Posterior vena cava (tissue), 2 donors: ENCODE results near the gene FBXO45. TPM values are rescaled to one million over a fixed set of nuclear protein-coding genes. Genes with fewer than 3 reads are reported as not detected.
"Not testable (repeated sequence)": the region's sequence is repeated elsewhere in the genome, so short reads cannot be mapped to it uniquely, and the experiment has no call there.

ENCODE experiments used
- DNase-seq: peaks from one replicate; pipeline ENCODE4 v3.0.0-alpha.2; 2020; ENCODE audit warnings: low spot score
- intact Hi-C, 2 donors: fragments of 100-400 bp; cut with DNase I; formaldehyde crosslinking; loops; one replicate each; pipeline versions ENCODE4 v1.14.1 to v1.14.2; 2022 to 2023
- total RNA-seq, 2 donors: library from RNA; stranded (reverse); fragmentation: NEBNext Ultra II Directional; extraction: Animal tissue kit (Norgen Biotek cat#: 25700); gene quantifications; one replicate each; pipeline ENCODE4 v1.2.1, GENCODE V29; 2021
- donor health status: DM: yes; HTN: yes; CAD: no.
- donor health status: DM: yes; HTN: yes; CAD: no.

FBXO45 gene
- total RNA-seq, 2 donors from 2014 or later, result 7.5 to 11.3 TPM

DNA sequence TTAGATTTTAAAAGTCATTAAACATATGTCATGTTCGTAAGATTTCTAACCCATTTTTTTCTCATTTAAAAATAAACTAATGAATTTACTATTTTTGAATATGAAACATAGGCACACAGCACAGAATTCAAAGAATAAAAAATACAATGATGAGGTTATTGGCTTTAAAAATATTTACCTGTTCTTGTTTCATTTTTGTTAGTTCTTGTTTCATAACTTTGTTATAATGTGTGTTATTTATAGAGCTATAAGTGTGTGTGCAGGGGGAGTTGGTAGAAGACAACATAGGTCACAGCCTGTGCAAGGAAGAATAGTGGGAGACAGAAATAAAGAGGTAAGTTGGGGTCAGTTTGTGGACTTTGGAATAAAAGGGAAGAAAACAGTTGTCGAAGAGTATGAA is 40.2 kb downstream of the FBXO45 start:
- intact Hi-C loops, result loop anchor here in 1 of 2 donors (2.0 kb wide), 1 partner anchor 76 kb away; no protein-coding TSS in a partner anchor
- no peak for DNase-seq

DNA sequence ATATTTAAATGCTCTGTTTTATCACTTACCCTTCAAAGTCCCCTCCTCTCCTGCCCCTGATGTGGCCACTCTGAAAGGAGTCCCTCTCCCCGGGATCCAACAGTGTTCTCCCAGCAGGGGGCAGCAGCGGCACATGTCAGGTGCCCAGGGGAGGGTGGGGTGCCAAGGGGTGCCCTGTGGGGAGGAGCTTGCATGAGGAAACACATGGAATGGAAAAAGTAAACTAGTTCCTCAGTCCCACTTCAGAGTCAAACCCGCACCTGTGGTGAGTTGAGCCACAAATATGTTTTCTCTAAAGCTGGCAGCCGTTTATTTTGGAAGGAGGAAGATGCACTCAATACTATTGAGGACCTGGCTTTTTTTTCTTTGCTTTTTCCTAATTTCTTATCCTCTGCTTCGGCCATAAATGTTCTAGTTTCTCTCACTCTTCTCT is 40.9 kb downstream of the FBXO45 start:
- DNase-seq, result peak; percentile 96
- intact Hi-C loops, result loop anchor here in 1 of 2 donors (2.0 kb wide), 1 partner anchor 75 kb away; no protein-coding TSS in a partner anchor

DNA sequence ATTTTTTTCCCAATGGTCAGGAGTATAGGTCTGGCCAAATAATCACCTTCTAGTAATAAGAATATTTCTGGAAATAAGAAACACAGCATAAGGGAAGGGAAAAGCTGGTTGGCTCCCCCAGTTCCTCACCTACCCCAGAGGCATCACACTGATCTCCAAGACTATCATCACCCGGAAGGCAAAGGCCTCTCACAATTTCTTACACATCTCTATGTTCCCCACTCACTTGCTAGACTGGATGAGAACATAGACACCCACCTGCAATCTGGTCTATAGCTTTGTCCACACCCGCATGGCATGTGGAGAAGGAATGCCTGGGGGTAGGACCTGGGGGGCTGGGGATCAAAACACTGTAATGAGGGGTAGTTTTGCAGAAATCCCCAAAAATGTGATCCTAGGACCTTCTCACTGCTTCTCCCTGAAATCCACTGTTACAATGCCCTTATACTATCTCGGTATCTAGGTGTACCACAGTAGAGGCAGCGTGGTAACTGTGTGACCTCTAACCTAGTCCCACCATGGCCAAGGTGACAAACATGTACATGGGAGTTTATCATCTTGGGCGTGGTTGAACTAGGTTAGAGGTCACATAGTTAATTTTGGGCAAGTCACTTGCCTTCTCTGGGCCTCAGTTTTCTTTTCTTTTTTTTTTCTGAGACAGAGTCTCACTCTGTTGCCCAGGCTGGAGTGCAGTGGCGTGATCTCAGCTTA is 41.5 kb downstream of the FBXO45 start:
- intact Hi-C loops, result loop anchor here (2.0 to 5.0 kb wide), 2 partner anchors 75 to 77 kb away; no protein-coding TSS in a partner anchor
- no peak for DNase-seq

DNA sequence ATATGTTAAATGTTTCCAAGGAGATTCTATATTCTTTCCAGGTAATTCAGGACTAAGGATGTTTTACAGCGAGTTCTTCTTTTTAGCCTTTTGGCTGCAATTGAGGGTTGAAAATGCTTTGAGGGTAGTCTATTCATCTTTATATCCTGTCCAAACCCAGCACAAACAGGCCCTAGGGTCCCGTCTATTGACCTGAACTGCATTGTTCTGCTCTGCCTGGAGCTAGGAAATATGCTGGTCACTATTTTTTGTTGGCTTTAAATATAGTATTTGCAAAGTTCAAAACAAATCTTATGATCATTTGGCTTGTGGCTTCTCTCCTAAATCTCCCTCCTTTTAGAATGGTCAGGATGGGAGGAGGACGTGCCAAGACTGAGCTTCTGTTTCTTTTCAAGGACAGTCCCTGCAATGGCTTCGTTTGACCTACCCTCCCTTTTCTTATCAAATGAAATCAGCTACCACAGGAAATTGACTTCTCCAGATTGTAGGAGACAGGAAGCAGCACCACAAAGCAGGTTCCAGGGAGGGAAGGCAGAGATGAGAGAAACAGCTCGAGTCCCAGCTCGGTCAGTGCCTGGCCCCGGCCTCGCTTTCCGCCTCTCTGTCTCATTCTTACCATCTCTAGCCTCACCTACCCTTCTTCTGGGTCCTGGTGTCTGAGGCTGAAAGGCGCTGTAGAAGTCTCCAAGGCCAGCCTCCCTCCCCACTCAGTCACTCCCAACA is 43.5 kb downstream of the FBXO45 start:
- intact Hi-C loops, result loop anchor here in 1 of 2 donors (5.0 kb wide), 1 partner anchor 75 kb away; no protein-coding TSS in a partner anchor
- DNase-seq, result no peak

DNA sequence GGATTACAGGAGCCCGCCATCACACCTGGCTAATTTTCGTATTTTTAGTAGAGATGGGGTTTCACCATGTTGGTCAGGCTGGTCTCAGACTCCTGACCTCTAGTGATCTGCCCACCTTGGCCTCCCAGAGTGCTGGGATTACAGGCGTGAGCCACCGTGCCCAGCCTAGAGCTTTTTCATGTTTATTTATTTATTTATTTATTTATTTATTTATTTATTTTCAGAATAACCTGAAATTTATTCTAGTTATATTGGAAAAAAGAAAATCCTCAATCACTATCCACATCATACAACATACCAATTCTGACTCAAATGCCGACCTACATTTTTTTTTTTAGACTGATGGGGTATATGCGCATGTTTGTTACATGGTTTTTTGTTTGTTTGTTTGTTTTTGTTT is 46.8 kb downstream of the FBXO45 start:
- intact Hi-C loops, DNase-seq: not testable (repeated sequence)

DNA sequence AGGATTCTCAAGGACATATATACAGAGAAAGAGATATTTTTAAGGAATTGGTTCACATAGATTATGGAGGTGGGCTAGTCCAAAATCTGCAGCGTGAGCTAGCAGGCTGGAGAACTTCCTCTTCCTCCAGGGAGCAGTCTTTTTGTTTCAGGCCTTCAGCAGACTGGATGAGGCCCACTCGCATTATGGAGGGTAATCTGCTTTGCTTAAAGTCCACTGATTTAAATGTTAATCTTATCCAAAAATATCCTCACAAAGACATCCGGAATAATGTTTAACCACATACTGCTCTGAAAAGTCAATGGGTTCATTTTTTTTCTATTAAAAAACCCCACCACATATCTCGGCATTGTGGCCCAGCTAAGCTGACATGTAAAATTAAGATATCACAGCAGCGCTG is 48.8 kb downstream of the FBXO45 start:
- intact Hi-C loops, result no loop called here
- DNase-seq, result no peak

DNA sequence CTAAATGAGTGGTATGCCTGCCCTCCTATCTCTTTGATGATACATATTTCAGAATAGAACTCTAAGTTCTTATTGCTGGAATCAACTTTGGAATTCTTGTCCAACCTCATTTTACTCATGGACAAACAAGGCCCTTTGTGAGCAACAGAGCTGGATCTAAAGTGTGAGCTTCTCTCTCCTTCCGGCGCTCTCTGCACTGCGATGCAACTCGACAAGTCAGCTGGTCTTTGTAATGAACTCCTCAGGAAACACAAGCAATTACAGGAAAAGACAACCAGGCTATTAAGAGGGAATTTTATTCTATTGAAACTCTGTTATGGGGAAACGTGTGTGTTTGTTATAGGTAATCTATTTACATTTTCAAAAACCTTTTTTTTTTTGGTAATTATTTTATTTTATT is 50.8 kb downstream of the FBXO45 start:
- no peak for DNase-seq
- intact Hi-C loops, result no loop called here

DNA sequence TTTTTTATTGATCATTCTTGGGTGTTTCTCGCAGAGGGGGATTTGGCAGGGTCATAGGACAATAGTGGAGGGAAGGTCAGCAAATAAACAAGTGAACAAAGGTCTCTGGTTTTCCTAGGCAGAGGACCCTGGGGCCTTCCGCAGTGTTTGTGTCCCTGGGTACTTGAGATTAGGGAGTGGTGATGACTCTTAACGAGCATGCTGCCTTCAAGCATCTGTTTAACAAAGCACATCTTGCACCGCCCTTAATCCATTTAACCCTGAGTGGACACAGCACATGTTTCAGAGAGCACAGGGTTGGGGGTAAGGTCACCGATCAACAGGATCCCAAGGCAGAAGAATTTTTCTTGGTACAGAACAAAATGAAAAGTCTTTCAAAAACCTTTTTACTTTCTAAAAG is 51.2 kb downstream of the FBXO45 start:
- intact Hi-C loops, result not testable (repeated sequence)

DNA sequence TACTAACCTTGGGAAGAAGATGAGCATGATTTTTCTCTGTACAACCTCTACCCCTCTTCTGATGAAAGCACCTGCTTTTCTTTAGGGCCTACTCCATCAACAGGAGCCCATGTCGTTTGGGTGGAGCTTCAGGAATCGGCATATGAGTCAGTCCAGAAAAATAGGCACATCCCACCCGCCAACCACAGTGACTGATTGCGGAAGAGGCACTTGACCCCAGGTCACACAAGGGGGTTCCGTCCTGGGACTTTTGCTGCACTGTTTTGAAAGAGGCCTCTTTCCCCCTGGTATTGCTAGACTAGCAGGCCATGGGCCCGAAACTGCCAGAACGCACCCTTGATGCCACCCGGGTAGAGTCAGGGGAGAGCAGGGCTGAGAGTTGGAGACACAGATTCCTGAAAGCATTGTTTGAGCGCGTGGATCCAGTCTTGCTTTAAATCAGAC is 51.7 kb downstream of the FBXO45 start:
- no peak for DNase-seq
- intact Hi-C loops, result no loop called here

More for the DNA sequence above, 51.2 kb downstream of the FBXO45 start:
- DNase-seq, result not testable (repeated sequence)

DNA sequence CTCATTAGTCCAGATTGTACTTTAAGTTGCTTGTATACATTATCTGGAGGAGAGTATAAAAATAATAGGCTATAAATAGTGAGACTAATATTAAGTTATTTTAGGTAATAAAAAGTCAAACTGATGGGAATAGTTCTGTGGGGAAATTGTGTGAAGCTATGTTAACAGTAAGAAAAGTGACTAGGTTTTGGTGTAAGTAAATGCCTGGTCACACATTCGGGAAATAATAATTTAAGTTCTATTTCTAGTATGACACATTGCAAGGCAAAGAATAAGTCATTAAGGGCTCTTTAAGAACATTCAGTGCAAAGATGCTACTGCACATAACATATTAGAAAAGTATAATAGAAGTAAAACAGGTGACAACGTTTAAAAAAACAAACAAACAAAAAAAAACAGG is 52.2 kb downstream of the FBXO45 start:
- intact Hi-C loops, result no loop called here
- no peak for DNase-seq

DNA sequence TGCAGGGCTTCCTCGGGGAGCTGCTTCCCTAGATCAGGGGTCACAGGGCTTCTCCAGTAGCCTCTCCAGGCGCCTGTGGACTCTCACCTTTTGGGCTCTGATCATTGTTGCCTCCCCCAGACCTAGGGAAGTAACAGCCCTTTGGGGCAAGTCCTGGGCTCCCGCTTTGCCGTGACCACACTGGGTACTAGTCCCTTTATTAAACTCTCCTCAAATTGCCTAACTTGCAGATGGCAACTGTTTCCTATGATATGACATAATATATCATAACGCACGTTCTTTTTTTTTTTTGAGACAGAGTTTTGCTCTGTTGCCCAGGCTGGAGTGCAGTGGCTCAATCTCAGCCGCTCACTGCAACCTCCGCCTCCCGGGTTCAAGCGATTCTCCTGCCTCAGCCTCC is 53.2 kb downstream of the FBXO45 start:
- intact Hi-C loops, result no loop called here

DNA sequence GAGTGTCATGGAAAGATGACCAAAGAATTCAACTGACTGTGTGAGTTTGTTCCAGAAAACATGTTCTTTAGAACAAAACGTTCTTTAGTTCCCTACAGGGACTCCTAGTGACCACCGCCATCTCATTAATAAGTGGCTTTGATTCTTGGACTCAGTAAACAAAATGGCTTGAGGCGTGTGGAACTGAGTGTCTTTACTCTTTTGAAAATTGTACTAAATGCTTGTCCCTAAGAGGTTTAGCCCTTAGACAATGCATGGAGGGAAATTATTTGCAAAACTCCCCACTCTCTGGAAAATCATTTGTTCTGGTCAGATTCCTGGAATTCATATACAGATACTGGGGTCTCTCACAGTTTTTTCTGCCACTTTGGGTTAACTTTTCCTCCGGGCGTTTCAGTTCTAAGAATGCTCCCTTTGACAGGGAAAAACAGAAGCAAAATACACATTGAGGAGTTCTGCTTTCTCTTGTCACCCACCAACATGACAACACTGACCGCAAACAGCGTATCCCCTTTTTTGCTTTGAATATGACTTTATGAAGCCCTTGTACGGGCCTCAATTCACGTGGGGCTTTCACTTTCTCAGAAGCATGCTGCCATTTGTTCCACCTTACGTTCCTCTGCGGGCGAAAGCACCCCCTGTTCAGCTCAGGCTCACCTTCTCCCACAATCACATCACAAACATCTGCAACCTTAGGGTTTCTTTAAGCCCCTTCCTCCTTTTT is 55.8 kb downstream of the FBXO45 start:
- no peak for DNase-seq
- intact Hi-C loops, result no loop called here

More for the DNA sequence above, 53.2 kb downstream of the FBXO45 start:
- no peak for DNase-seq

DNA sequence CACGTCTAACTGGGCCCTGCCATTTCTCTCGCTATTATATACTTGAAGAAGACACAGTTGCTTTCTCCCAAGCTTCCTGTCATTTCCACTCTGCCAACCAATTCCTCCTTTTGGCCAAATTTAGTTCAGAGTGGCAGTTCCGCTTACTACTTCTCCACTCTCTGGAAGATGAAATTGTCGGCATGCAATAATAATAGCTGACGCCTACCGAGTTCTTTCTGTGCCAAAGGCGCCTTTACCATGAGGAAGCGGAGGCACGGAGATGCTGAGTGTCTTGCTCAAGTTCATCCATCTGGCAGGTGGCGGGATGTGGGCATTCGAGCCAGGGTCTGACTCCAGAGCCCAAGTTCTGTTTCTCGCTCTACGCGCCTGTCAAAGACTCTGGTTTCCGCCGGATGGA is 56.4 kb downstream of the FBXO45 start:
- intact Hi-C loops, result no loop called here
- DNase-seq, result peak; percentile 88

DNA sequence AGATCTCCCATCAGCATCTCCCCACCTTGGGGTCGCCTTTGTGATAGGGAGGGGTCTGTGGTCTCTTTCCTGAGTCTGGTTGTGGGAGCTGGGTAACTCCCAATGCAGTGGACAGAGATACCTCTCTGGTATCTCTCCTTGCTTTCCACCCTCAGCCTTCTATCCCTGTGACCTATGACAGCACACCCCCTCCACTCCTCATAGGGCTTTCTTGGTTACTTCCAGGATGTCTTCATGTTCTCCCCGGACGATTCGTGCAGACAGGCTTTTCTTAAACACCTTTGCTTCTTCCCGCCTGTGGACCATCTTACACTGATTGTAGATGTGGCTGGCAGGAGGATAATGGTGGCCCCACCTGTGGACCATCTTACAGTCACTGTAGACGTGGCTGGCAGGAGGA is 56.9 kb downstream of the FBXO45 start:
- intact Hi-C loops, result no loop called here
- no peak for DNase-seq

DNA sequence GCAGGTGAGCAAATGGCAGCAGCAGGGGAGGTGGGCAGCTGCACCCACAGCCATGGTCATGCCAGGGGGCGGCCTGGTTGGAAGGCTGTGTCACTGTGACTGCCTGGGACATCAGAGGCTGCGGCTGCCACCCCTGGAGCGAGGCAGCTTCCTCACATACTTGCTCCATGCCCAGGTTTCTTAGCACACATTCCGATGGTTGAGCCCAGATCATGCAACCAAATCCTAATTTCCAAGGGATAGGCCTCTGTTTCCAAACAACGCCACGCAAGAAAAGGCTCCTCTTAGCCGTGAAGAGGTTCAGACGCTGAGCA is 59.4 kb downstream of the FBXO45 start:
- intact Hi-C loops, result no loop called here
- no peak for DNase-seq

DNA sequence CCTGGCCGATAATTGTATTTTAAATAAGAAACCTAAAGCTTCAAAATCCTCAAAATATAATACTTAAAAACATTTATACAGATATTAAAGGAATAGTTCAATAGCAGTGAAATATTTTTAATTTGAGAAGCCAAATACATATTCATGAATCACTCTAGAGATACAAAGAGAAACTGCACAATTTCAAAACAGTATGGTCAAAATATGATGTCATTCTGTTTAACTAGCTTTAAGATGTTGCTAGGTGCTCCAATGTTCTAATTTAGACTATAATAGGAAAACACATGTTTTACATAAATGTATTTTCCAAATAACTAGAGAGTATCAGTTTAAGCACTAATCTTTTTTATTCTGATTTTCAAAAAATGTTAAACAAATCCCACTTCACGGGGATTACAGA is 60.8 kb downstream of the FBXO45 start:
- intact Hi-C loops, result no loop called here
- no peak for DNase-seq

DNA sequence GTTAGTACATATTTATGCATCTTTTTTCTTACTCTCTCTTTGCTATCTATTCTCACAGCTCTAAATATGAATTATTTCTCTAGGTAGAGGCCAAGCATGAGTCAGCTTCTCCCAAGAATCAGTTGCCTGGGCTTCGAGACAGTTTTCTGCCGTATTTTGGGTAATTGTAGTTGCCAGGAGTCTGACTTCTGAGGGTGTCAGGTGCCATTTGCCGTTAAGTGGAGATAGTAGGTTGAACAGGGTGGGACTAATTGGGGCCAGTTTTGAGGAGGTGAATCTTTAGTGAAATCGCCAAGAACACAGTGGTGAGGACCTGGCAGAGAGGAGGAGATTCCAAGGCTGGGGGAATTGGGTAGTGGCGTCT is 63.2 kb downstream of the FBXO45 start:
- intact Hi-C loops, result no loop called here
- no peak for DNase-seq

DNA sequence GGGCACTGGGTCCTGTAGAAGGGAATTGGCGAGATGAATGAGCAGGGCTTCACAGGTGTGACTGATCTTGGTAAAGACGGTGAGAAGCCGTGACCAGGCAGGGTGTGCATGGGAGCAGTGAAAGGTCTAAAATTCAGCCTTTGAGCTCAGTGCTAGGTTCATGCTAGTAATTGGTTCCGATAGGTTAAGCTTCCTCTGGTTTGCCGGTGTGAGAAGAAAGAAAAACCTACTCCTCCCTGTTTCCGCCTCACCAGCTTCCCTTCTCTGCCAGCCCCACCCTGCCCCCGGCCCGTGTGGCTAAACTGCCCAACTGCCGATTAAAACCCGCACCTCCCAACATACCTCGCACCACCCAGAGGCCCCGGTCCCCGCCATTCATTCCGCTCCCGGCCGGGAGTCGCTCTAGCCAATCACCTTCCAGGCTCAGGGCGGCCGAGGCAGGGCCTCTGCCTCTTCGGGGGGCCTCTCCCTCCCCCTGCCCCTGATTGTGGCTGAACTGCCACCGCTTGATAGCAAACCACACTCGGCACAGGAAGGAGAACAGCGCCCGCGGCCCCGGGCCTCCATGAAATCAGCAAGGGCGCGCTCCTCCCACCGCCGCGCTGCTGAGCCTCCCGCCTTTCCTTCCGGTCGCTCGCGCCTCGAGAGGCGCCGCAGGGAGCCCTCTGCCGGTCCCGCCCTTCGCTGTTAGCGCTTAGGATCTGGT is 63.7 kb downstream of the FBXO45 start:
- peak; percentile 97 for DNase-seq
- intact Hi-C loops, result no loop called here

DNA sequence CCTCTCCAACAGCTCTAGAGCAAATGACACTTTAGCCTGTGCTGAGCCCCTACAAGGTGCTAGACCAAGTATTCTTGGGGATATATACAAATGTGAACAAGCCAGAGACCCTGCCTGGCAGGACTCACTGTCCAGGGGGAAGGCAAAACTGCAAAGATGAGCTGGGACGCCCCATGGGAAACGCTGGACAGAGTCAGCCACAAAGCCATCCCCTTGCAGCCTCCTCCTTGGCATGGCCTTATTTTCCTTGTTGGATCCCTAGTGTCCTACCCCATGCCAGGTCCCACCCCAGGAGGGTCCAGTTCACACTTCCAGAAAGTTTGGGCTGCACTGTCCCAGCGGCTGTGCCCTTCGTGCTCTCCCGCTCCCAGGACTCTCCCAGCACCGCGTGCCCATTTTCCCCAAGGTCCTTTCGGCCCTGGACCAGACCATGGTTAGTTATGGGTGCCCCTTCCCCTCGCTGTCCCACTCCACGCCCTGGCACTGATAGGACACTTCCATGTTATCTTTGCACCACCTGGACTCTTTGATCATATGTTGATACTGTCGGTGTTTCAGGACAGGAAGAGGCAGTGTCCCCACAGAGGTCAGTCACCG is 65.2 kb downstream of the FBXO45 start:
- intact Hi-C loops, result no loop called here
- no peak for DNase-seq
